HG02840 (cell line): ENCODE results near the gene SLC2A9.

Experiments
- ATAC-seq: cut with Tn5 transposase; IDR thresholded peaks from one replicate; pipeline ENCODE4 v1.9.1; 2021; ENCODE audit warnings: mild to moderate bottlenecking, moderate library complexity, moderate number of reproducible peaks; ENCODE audit not compliant: unreplicated experiment, low FRiP score

The SLC2A9 gene

DNA sequence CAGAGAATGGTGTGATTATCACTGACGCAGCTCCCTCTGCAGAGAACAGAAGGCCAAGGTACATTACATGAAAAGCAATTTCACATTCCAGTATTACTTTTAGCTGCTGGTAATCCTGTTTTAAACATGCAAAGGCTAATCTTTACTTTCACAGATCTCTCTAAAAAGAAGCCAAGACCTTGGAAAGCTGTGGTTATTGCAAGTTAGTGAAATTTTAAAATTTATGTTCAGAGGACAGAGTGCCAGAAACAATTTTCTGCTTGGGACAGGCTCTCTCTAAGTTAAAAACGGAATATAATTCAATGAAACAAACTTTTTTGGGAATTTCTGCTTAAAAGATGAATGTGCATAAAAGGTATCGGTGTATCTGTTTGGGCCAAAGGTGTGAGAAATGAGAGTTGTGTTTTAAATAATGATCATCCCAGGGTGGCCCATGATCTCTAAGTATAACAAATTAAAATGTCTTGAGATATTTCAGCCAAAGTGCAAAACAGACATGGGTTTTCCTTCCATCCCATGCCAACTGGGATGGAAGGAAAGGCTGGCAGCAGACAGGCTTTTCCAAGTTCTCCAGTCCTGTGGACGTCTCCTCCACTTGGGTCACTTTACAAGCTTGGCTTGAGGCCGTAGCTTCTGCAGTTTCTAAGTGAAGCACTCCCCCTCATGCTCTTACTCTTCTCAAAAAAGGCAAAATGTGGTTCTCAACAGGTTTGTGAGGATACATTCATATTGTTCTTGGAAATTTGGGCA, 121.8 kb downstream of the SLC2A9 start:
- no peak for ATAC-seq

DNA sequence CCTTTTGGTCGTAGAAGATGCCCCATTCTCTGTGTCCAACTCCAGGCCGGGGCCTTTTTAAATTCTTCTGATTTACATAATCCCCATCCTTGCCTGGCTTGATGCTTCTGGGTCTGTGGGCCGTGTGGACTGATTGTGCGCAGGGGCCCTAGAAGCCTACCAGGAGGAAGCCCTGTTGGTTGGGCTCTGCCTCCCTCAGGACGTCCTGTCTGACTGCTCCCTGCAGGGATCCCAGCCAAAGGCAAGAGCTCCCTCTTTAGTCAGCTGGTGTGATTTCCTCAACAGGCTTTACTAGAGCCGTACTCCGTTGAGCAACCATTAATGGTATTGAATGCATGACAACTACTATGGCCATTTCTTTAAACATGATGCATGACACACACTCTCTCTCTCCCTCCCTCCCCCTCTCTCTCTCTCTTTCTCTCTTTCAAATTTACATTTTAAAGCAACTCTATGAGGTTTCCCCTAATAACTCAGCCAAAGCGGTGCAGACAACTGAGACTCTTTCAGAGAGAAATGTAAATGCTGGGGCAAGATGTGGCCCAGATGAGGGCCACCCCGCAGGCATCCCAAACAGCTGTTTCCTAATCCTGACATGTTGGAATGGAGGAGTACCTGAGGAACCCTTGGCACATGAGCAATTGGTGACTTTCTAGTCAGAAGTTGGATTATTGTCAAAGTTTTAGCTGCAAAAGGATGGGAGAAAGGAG, 122.5 kb downstream of the SLC2A9 start:
- ATAC-seq = no peak

DNA sequence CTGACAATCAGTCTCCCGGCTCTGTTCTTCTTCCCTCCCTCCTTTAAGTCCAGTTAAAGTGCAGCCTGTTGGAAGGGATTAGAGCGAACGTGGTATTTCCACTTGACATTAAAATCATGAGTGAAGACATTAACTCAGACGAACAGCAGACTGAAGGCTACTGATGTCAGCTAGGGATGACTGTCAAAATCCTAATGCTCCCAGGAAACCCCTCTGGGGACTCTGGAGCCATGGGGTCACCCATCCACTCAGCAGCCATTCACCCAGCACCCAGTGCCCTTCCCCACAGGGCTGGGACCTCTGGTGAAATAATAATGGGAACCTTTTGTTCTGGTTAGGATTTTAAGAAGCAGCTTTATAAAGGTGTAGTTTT, 126.0 kb downstream of the SLC2A9 start:
- ATAC-seq = no peak

DNA sequence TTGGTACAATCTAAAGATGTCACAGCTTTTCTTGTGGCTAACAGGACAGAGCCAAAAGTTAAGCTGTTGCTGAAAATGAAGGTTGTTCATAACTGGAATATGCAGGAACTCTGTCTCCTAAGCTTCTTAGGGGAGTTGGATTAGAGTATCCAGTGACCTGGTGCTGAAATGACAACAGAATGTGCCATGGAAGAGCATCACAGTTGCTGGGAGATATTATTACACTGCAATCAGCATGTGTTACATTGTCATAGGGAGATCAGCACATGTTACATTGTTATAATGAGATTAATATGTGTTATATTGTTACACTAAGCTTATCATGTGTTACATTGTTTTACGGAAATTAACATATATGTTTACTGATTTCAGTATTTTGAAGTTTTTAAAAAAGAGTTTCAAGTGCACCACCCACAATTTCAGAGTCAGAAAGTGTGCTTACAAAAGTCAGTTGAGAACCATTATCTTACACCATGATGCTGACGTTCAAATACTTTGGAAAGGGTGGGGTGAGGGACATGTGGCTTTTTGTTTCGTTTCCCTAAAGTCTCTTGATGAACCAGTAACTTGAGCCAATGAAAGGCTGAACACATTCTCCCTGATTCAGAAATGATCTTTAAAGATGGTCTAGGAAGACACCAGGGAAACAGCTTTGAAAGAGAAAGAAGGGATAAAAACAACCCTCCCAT, 126.5 kb downstream of the SLC2A9 start:
- no peak for ATAC-seq

DNA sequence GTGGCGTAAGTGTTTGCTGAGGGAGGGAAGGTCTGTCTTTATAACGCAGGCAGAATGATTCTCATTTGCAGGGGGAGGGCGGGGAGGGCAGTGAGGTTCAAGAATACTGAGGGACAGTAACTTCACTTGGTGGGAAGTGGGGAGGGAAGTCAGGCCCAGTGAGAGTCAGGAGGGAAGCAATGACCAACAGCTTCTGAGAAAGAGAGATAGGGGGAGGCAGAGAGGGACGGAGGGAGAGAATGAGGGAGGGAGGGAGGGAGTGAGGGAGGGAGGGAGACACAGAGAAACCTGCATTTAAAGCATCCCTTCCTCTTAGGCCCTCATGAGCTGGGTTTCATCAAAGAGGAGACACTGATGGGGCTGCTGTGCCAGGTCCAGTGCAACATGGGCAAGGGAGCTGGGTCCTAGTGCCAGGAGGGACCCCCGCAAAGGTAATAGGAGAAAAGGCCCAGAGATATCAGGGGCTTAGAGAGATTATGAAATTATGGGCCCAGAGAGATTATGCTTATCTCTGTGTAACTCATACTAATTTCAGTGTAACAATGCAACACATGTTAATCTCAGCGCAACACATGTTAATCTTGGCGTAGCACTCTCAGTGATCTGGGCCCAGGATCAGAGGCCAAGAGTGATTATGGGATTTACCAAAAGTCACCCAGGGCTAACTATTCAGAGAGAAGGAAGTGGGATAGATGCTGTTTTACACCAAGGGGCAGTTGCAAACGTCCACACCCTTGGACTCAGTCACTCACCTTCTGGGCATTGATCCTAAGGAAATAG, 127.8 kb downstream of the SLC2A9 start:
- no peak for ATAC-seq

DNA sequence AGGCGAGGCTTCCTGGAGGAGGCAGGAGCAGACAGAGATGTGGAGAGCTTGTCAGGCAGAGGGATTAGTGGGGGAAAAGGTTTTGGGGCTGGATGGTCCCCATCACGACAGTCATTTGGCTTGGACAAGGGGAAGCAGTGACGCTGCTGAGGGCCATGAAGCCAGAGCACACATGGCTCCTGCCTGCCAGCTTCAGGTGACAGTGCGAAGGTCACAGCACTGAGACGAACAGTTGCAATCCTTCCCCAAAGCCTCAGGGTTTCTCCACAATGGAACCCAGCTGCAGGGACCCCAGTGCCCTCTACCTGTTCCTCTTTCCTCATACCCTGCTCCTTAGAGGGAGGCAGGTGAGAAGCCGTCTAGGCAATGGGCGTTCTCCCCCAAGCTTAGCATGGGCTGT, 129.6 kb downstream of the SLC2A9 start:
- no peak for ATAC-seq

DNA sequence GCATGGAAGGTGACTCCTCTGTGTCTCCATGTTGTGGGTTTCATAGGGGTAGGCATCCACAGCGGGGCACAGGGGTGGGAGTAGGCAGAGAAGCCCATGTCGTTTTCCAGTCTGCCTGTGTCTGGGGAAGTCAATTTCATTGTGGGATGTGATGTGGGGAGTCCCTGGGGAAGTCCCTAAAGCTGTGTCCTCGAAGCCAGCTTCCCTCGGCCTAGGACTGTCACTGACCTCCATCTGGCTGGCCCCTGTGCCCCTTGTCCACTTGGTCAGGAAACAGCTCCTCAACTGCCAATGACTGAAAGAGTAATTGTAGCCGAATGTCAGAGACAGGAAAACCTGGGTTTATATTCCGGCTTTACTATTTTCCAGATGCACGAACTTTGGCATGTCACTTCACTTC, 130.2 kb downstream of the SLC2A9 start:
- ATAC-seq = no peak

DNA sequence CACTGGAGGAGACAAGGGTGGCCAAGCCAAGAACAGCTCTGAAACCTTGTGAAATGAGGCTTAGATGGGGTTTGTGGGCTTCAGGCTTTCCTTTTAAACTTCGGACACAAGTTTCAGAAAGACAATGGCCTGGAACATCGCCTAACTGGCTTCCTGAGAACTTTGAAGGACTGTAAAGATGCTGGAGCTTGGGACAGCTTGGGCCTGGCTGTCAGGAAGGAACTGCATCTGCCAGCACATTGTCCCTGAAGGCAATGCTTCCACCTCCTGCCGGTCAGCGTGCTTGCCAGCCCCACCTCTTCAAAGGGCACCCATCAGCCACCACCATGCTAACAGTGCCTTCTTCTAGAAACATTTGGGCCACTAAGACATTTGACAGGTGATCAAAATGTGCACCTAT, 132.0 kb downstream of the SLC2A9 start:
- no peak for ATAC-seq

DNA sequence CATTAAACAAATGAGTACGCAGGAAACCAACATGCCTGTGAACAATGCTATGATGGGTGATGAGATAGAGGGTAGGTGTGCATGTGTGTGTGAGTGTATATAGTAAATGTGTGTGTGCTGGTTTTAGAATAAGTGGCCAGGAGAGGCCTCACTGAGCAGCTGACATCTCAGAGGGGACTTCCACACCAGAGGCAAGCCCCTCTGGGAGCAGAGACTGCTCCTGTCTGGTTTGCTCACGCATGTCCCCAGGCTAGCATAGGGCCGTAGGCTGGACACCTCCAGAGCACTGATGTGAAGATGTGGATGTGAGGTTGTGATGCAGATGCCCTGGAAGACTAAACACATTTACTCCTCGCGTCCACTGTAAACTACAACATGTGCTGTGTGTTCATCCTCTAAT, 135.3 kb downstream of the SLC2A9 start:
- ATAC-seq = no peak

DNA sequence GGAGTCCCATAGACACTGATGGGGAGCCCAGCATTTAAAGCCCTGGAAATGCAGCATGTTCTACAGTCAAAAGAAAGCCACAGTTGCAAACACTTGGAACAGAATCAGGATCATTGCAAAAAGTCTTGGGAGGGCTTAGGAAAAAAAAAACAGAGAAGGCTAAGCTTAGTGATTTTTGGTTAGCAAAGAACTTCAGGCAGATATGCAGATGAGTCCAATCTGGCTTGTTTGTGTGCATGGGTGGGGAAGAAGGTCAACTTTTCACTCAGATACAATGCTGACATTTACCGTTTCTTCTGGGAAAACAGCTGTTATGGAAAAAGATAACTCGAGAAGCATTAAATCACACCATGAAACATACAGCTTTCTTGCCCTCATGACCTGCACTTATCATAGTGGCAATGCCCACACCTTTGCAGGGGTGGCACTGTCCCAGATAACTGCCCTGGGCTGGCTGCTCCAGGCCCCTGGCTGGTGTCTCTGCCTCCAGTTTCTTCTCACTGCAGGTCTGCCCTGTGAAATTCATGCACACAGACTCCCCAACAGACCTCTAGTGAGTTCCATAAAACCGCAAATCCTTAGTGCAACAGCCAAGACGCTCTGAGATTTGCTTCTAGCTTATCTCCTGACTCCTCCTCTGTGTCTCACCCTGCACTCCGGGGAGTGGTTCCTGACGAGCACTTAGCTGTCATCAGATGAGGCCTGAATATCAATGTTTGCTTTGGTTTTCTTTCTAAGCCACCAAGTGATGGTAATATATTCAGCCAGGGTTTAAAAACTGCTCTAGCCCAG, 140.7 kb downstream of the SLC2A9 start:
- ATAC-seq = no peak

DNA sequence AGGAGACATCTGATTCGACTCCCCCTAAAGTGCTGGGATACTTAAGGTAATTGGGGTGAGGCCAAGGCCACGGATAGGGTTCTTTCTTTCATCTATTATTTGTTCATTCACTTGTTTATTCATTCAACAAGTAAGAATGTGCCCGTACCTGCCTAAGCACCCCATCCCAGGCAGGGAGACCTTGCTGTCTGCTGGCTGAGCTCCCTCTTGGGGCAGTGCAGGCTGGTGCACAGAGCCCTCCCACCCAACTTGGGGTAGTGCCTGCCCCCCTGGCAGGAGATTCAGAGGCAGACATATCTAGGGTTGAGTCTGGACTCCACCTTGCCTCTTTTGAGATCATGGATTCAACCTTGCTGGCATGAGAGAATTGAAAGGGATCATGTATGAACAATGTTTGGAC, 144.2 kb downstream of the SLC2A9 start:
- ATAC-seq = no peak

DNA sequence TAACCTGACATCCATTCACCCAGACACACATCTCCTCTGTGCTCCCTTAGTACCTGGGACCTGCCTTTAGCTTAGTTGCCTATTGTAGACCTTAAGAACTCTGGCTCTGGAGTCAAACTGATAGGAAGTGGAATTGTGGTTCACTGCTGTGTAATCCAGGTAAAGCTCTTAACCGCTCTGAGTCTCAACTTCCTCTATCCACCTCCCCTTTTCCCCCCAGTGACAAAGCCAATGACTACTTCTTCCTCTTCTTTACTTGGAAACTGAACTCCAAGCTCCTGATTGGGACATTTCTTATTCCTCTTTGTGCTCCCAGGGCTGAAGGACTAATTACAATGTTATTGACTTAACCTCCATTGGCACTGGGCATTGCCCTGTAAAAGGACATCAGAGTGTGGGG, 145.8 kb downstream of the SLC2A9 start:
- ATAC-seq = no peak

DNA sequence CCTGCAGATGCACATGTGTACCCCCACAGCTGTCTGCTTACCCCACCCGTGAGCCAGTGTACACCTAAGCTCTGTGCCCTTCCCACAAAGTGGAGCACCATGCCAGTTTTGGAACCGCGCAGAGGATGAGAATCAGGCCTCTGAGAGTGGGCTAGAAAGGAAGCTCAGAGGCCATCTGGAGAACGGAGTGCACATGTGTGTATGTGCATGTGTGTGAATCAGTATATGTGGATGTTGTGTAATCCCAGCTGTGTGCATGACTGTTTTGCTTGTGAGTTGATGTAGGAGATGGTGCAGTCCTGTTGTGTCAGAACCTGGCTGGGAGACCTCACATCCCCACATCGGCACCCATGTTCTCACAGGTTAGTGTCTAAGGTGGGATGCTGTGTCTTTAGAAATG, 146.9 kb downstream of the SLC2A9 start:
- ATAC-seq = no peak

DNA sequence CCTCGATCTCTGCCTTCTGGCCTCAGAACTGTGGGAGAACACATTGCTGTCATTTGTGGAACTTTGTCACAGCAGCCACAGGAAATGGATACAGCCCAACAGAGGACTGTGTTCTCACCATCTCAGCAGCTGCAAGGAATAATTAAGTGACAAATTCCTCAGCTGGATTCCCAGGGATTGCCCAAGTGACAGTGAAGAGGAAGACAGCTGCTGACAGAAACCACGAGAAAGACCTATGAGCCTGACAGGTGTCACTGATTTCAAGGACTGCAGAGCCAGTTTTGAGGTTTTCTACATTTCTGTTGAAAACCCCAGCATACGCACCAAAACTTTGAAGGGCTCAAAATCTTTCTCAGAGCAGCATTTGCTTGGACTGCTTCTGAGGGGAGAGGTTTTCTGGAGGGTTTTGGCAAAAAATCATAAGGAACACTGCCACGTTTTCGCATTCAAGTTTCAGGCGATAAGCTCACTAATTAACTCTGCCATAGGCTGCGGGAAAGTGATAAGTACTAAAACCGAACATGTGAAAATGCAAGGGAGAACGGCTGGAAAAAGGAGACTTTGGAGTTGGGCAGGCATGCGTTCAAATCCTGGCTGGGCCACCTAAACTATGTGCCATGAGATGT, 151.0 kb downstream of the SLC2A9 start:
- ATAC-seq = no peak

DNA sequence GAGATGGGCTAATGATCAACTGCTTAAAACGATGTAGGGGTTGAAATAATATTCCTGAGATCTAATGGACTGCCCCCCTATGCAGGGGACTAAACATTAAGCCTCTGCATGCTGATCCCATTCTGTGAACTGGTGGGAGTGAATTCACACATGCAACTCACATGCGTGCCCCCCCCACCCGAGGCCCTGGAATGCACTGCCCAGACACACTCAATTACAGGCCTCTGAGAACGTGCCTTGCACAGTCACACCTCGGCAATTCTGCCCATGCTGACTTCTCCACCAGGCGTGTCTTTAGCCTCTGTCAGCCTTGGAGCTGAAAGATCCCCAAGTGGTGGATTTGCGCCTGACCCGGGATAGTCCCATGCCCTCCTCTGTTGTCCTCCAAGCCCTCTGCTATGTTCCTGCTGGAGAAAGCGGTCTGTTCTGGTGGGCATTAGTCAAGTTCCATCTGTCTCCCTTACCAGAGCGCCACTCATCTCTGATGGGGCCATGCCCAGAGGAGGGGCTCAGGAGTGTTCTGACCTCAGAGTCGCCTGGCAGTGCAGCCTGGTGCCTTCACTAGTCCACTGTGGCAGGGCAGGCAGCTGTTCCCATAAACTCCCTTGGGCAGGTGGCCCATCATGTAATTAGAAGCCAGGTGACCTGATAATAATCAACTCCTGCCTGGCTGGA, 153.4 kb downstream of the SLC2A9 start:
- ATAC-seq = no peak

DNA sequence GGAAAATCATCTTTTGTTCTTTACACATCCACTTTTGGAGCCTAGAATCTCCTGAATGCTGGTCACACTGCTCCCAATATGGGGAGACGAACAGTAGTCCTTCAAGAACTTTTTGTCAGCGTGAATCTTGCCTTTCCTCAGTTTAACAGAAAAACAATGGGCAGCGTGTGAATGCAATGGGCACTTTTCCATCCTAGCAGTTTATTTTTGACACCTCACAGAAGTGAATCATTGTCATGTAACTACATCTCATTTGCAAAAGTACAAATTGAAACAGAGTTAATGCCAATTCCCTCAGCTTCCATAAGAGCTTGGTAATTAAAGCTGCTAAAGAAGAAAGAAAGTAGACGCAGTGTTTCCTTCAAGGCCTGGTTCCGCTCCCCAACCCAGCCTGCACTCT, 154.4 kb downstream of the SLC2A9 start:
- no peak for ATAC-seq

DNA sequence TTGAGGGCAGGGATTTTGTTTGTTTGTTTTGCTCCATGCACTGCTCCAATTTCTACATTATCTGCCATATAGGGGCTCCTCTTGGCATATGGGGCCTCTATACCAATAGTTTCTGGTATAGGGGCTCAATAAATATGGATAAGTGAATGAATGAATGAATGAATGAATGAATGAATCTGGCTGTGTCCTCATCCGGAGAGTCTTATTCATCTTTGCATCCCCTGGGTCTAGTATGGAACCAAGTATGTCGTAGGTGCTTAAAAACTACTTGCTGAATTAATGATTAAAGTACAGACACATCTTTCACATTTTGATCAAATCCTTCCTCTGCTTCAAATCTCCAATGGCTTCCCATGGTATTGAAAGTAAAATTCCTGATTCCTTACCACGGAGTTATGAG, 159.7 kb downstream of the SLC2A9 start:
- ATAC-seq = no peak

DNA sequence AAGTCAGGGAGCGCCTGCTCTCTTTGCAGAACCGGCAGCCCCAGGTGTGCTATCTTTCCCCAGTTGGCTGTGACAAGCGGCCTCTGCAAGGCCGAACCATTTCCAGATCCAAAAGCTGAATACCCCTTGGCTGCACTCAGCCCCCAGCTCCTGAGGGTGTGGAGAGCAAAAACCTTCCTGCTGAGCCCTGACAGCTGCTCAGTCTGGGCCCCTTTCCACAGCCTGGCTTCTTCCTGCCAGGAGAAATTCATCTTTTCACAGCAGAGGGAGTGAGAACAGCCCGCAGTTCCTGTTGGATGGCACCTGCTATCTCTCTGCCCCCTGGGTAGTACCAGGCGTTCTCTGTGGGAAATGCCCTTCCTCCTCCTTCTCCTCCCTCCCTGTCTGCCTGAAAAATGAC, 161.5 kb downstream of the SLC2A9 start:
- no peak for ATAC-seq

DNA sequence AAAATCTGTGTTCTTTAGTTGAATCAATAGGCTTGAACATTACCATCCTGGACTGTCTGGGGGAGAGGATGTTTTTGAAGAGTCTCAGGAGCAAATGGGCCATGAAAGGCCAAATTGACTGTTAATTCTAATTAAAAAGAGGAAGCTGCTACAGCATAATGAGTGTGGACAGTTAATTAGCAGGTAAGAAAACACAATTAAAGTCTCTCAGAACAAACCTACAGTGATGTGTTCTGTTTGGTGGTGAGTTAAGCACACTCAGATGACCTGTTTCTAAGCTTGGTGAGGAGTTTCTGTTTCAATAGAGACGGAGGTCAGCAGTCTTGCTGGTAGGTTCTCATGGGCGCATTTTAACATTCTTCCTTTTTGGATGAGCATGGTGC, 171.8 kb downstream of the SLC2A9 start:
- no peak for ATAC-seq
